ENCODE data around the gene ETV3. TPM values are rescaled to one million over a fixed set of nuclear protein-coding genes. Genes with fewer than 3 reads are reported as not detected.
"Not testable (repeated sequence)": the region's sequence is repeated elsewhere in the genome, so short reads cannot be mapped to it uniquely, and the experiment has no call there.

Gene ETV3
- total RNA-seq (2021) (22.1 and 26.2 TPM in 2 replicates), Bru-seq, nascent RNA (percentile 87 among the genes with signal in this experiment), BruChase-seq, experiment 1, labeled RNA remaining after a 2-hour chase (percentile 96 among the genes with signal in this experiment), BruChase-seq, experiment 2, labeled RNA remaining after a 6-hour chase (percentile 87 among the genes with signal in this experiment)
- long read RNA-seq, partial matches to known transcripts: 0 of 2 reads
- long read RNA-seq, other reads (novel, unspliced or antisense): 2 of 2 reads

GRCh38 chr1:157138220-157139051 lies at the start of gene ETV3:
ETV3 (minus strand) TSS chr1:157138395; CDS start chr1:157136352, 2,043 bp downstream.
- peaks cover 41% of the 10 kb centered on the region for H3K4me1 ChIP-seq (replicated peaks; ENCODE audit: insufficient read depth)
- peaks cover 46% of the 10 kb centered on the region for H3K79me2 ChIP-seq (ENCODE audit: low read depth)
- peak within 1 kb of the TSS; percentile 96 for H3K4me2 ChIP-seq
- peak; percentile 88 to 90 for DNase-seq
- TSS peak; percentile 82 for BruUV-seq (replicated peaks)
- TF ChIP-seq EZH2 (IDR thresholded peaks at IDR 0.05; ENCODE audit: low read depth) (no peak), CTCF (conservative IDR thresholded peaks at IDR 0.05) (no peak)
- H3F3A ChIP-seq (ENCODE audit: insufficient read depth, low read depth): peaks cover 35% of the 10 kb centered on the region; the same call in 1 of the 2 replicates
- H3K9me3 ChIP-seq (ENCODE audit: insufficient read depth, low read depth): no peaks in the 10 kb centered on the region
- no peaks in the 10 kb centered on the region for H3K27me3 ChIP-seq (ENCODE audit: insufficient read depth, low read depth)
- H3K36me3 ChIP-seq (ENCODE audit: low read depth): peaks cover 25% of the 10 kb centered on the region
- H4K20me1 ChIP-seq (ENCODE audit: insufficient read depth): peaks cover 11% of the 10 kb centered on the region; the same call in 1 of the 2 replicates
- intact Hi-C loops (cut with micrococcal nuclease; ENCODE audit: unreplicated experiment): loop anchor here (10.0 kb wide), 1 partner anchor 444 kb away; no protein-coding TSS in a partner anchor
- ChIA-PET POLR2A (ENCODE audit: unreplicated experiment) (interaction anchor here (0.6 kb wide), 1 partner anchor 9 kb away, joined by 11 read pairs; no protein-coding TSS in a partner anchor), CTCF (interaction anchor here (0.6 to 2.2 kb wide), 2 partner anchors 17 to 39 kb away, joined by 6 to 9 read pairs; partner anchors contain the start of gene ETV3L)
- H3K9me2 ChIP-seq (ENCODE audit: insufficient read depth): no peaks in the 10 kb centered on the region
- peak within 1 kb of the TSS; percentile 86 for H3K4me3 ChIP-seq
- peak within 1 kb of the TSS; percentile 78 for H3K27ac ChIP-seq
- peak within 1 kb of the TSS; percentile 86 for H2AFZ ChIP-seq

GRCh38 chr1:157186281-157186992 lies 48.2 kb upstream of the ETV3 start:
- Histone ChIP-seq H4K20me1 (ENCODE audit: insufficient read depth) (no peaks in the 10 kb centered on the region), H3K27me3 (ENCODE audit: insufficient read depth, low read depth) (peaks cover 85% of the 10 kb centered on the region), H3K79me2 (ENCODE audit: low read depth) (no peaks in the 10 kb centered on the region), H2AFZ (no peak overlapping the region), H3K9me2 (ENCODE audit: insufficient read depth) (no peaks in the 10 kb centered on the region), H3K36me3 (ENCODE audit: low read depth) (no peaks in the 10 kb centered on the region), H3K4me1 (replicated peaks; ENCODE audit: insufficient read depth) (no peaks in the 10 kb centered on the region), H3K9me3 (ENCODE audit: insufficient read depth, low read depth) (no peaks in the 10 kb centered on the region), H3K4me2 (no peak overlapping the region), H3F3A (ENCODE audit: insufficient read depth, low read depth) (no peaks in the 10 kb centered on the region), H3K27ac (no peak overlapping the region), H3K4me3 (no peak overlapping the region)
- ChIA-PET CTCF (no interaction called here), POLR2A (ENCODE audit: unreplicated experiment) (no interaction called here)
- TF ChIP-seq EZH2 (IDR thresholded peaks at IDR 0.05; ENCODE audit: low read depth) (no peak), CTCF (conservative IDR thresholded peaks at IDR 0.05) (no peak)
- intact Hi-C loops (cut with micrococcal nuclease; ENCODE audit: unreplicated experiment): no loop called here
- BruUV-seq (replicated peaks): no TSS peak
- DNase-seq: no peak

- no TSS peak for BruUV-seq (replicated peaks)
- H3K79me2 ChIP-seq (ENCODE audit: low read depth): no peaks in the 10 kb centered on the region
- no peaks in the 10 kb centered on the region for H4K20me1 ChIP-seq (ENCODE audit: insufficient read depth)
- DNase-seq: no peak
- H3K9me2 ChIP-seq (ENCODE audit: insufficient read depth): no peaks in the 10 kb centered on the region
- POLR2A ChIA-PET (ENCODE audit: unreplicated experiment): no interaction called here
- H3K4me1 ChIP-seq (replicated peaks; ENCODE audit: insufficient read depth): no peaks in the 10 kb centered on the region
- TF ChIP-seq EZH2 (IDR thresholded peaks at IDR 0.05; ENCODE audit: low read depth): no peak
- no peak for TF ChIP-seq CTCF (conservative IDR thresholded peaks at IDR 0.05)
- no peak overlapping the region for H3K4me2 ChIP-seq
- no peaks in the 10 kb centered on the region for H3K9me3 ChIP-seq (ENCODE audit: insufficient read depth, low read depth)
- H3K36me3 ChIP-seq (ENCODE audit: low read depth): no peaks in the 10 kb centered on the region
- CTCF ChIA-PET: no interaction called here
- H3K27ac ChIP-seq: no peak overlapping the region
- no peak overlapping the region for H3K4me3 ChIP-seq
- peaks cover 81% of the 10 kb centered on the region for H3K27me3 ChIP-seq (ENCODE audit: insufficient read depth, low read depth)
- H2AFZ ChIP-seq: no peak overlapping the region
- intact Hi-C loops (cut with micrococcal nuclease; ENCODE audit: unreplicated experiment): no loop called here
- no peaks in the 10 kb centered on the region for H3F3A ChIP-seq (ENCODE audit: insufficient read depth, low read depth)
These were observed 45.7 kb upstream of the ETV3 start for GRCh38 chr1:157183870-157184269.

- H3K9me3 ChIP-seq (ENCODE audit: insufficient read depth, low read depth); H3F3A ChIP-seq (ENCODE audit: insufficient read depth, low read depth); BruUV-seq (replicated peaks); H3K4me1 ChIP-seq (replicated peaks; ENCODE audit: insufficient read depth); H4K20me1 ChIP-seq (ENCODE audit: insufficient read depth); H3K4me3 ChIP-seq; CTCF ChIA-PET; H3K36me3 ChIP-seq (ENCODE audit: low read depth); H3K9me2 ChIP-seq (ENCODE audit: insufficient read depth); H3K27ac ChIP-seq; H3K79me2 ChIP-seq (ENCODE audit: low read depth); H3K4me2 ChIP-seq; intact Hi-C loops (cut with micrococcal nuclease; ENCODE audit: unreplicated experiment); DNase-seq; H2AFZ ChIP-seq: not testable (repeated sequence)
- POLR2A ChIA-PET (ENCODE audit: unreplicated experiment): interaction anchor here (0.6 kb wide), 1 partner anchor 831 kb away, joined by 4 read pairs; no protein-coding TSS in a partner anchor
- H3K27me3 ChIP-seq (ENCODE audit: insufficient read depth, low read depth): peaks cover 75% of the 10 kb centered on the region; the same call in 1 of the 2 replicates
These were observed 44.2 kb upstream of the ETV3 start for GRCh38 chr1:157182371-157182770.
